ENCODE data around the gene CDK5RAP2.

GRCh38 chr9:120387257-120388002, 192.5 kb downstream of the CDK5RAP2 start:
- TF ChIP-seq CTCF (conservative IDR thresholded peaks at IDR 0.05; ENCODE audit: low read length) = no peak
- TF ChIP-seq EZH2phosphoT487 (IDR thresholded peaks at IDR 0.05; ENCODE audit: borderline replicate concordance) = no peak
